ENCODE data around the gene RBSN.
"Not testable (repeated sequence)": the region's sequence is repeated elsewhere in the genome, so short reads cannot be mapped to it uniquely, and the experiment has no call there.

RBSN gene

DNA sequence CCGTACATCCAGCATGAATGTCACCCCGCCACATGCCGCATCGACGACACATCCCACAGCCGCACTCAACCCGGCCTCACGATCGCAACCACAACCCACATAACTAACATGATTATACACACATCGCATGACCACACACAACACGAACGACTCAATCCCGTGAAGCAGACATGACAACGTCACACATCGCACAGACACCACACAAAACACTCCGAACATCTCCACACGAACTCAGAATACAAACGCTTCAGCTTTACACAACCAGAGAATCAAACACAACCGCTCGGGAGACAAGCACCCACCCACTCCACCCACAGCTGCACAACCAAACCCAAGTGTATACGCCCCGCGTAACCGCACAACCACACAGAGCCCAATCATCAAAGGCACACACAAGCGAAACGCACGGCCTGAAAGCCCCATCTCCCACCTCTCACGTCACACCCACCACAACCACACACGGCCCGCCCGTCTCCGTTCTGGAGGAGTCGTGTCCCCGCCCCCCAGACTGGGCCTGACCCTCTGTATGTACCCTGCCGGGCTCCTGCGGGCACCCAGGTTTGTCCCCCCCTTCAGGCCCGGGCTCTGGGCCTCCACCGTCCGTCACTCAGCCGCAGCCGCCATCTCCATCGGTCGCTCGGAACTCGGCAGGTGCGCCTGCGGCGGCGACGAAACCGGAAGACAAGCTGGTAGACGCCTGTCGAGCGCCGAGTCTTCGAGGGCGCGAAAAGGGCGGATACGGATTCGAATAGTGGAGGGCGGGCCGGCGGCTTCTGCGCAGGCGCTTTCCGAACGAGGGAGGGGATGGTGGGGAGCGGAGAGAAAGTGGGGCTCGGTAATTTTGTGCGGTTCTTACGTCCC lies at the start of gene RBSN:
Gene RBSN, minus strand, starts transcription at position 646 of the 861 bp plus-strand sequence. CDS start 3,028 bp downstream, outside the sequence.
- DNase-seq (ENCODE audit: low read depth in 3 of 3, low spot score in 1 of 3) = peak; percentile 85 to 87 (median 86)

DNA sequence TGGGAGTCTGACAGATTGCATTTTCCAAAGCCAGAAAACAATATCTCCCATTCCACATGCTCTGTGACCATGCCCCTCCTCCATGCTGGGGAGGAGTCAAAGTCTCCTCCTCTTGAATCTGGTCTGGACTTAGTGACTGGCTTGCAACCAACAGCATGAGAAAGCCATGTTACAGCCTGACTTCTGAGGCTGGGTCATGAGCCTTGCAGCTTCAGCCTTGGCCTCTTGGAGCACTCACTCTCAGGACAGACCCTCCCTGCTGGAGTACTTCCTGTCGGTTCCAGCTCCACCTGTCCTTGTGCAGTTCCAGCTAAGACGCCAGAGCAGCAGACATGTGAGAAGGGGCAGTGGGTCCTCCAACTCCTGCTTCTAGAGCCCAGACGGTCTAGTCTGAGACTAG lies 49.7 kb upstream of the RBSN start:
- no peak for DNase-seq (ENCODE audit: low read depth in 3 of 3, low spot score in 1 of 3)

DNA sequence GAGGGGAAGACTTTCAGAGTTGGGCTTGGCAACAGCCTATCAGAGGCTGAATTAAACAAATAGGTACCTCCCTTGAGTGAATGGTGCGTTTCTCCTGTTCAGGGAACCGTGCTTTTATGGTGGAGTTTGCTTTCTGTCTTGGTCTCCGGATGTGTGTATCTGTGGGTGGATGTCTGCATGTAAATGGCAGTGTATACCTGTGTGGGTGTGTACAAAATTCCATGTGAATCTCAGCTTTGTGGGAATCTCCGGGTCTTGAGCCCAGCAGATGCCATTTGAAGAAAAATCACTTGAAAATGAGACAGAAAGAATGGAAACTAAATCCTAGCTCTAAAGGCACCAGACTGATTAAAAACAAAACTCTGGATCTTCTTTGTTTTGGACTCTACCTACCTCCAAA lies 37.9 kb upstream of the RBSN start:
- DNase-seq (ENCODE audit: low read depth in 3 of 3, low spot score in 1 of 3) = not testable (repeated sequence)

DNA sequence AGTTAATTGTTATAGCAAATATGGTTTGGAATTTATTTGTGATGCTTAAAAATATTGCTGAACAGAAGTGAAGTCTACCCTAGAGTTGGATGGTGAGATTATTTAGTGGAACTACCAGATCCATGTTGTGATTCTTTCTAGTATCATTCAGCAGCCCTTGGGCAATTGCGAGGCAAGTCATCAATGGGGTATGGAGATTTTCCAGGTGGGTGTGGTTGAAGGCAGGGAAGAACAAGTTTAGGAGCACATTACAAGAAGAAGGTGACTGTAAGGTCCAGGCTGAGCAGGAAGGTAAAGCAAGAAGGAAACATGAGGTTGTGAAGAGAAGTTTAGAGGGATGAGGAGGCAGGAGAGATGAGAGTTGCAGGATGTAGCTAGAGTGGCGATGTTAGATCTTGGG lies 36.0 kb upstream of the RBSN start:
- not testable (repeated sequence) for DNase-seq (ENCODE audit: low read depth in 3 of 3, low spot score in 1 of 3)

DNA sequence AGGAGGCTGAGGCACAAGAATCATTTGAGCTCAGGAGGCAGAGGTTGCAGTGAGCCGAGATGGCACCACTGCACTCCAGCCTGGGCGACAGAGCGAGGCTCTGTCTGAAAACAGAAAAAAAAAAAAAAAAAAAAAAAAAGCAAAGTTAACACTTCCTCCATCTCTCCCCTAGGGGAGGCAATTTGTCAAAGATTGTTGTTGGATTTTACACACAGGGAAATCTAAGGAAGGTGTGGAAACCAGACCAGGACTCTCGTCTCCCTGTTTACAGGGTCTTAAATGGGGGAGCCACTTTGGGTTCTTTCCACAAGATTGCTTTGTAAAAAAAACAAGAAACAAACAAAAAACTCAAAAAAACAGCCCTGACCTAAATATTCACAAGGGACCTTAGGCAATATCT lies 29.5 kb upstream of the RBSN start:
- not testable (repeated sequence) for DNase-seq (ENCODE audit: low read depth in 3 of 3, low spot score in 1 of 3)

DNA sequence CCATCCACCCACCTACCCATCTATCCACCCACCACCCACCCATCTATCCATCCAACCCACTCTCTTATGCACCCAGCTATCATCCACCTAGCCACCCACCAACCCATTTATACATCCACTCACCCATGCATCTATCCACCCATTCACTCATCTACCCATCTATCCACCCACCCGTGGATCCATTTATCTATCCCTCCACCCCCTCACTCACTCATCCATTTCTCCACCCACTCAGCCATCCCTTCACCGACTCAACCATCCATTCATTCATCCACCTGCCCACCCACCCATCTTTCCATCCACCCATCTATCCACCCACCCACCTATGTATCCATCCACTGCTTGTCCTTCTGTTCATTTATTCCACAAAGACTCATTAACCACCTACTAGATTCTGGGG lies 28.0 kb upstream of the RBSN start:
- not testable (repeated sequence) for DNase-seq (ENCODE audit: low read depth in 3 of 3, low spot score in 1 of 3)

DNA sequence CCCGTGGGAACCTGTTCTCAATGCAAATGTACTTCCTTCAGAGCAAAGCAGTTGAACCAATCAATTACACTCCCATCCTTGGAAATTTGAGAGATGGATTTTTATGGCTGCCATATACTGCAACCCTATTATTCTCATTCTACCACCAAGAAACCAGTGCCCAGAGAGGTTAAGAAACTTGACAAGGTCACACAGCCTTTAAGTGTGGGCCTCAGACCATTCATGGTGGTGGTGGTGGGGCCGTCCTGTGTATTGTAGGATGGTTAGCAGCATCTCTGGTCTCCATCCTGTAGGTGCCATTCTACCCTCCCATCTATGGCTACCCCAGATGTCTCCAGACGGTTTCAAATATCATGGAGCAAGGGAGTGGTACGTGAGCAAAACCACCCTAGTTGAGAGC lies 23.4 kb upstream of the RBSN start:
- DNase-seq (ENCODE audit: low read depth in 3 of 3, low spot score in 1 of 3) = no peak

DNA sequence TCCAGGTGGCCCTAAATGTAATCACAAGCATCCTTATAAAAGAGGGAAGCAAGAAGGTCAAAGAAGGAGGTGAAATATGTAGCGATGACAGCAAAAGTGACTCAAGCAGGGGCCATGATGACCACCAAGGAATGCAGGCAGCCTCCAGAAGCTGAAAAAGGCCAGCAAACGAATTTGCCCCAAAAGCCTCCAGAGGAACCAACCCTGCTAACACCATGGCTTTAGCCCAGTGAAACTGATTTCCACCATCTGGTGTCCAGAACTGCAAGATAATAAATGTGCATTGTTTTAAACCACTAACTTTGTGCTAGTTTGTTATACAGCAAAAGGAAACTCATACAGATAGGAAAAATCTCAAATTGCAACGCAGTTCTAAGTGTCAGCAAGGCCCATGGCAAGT lies 23.0 kb upstream of the RBSN start:
- no peak for DNase-seq (ENCODE audit: low read depth in 3 of 3, low spot score in 1 of 3)

DNA sequence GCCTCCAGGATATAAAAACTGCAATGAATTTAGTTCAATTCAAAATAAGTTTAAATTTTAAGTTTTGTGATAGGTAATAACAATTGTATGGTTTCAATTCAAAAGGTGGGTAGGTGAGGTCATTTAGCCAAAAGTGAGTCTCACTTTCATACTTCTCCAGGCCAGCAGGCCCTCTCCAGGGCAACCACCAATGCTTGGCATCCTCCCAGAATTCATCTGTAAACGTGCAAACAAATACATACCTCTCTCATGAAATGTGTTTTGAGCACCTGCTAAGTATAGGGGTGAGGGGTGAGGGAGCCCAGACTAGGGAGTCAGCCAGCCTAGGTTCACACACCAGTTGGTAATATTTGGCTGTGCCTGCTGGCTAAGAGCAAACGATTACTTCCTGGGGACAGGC lies 22.0 kb upstream of the RBSN start:
- no peak for DNase-seq (ENCODE audit: low read depth in 3 of 3, low spot score in 1 of 3)

DNA sequence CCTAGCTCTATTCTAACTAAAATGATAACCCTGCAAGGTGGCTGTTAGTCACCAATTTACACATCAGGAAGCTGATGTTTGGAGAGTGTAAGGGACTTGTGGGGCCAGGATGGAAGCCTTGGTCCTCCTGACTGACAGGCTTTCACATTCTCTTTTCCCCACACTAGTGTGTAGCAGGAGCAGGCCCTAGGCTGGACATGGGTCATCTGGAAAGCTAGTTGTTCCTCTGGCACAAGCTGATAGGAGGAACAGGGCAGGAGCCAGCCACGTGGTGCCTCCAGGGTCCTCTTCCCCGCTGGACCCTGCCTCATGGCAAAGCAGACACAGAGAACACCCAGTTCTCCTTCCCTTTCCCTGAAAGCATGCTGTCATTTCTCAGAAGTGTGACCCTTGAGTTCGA lies 18.1 kb upstream of the RBSN start:
- no peak for DNase-seq (ENCODE audit: low read depth in 3 of 3, low spot score in 1 of 3)

DNA sequence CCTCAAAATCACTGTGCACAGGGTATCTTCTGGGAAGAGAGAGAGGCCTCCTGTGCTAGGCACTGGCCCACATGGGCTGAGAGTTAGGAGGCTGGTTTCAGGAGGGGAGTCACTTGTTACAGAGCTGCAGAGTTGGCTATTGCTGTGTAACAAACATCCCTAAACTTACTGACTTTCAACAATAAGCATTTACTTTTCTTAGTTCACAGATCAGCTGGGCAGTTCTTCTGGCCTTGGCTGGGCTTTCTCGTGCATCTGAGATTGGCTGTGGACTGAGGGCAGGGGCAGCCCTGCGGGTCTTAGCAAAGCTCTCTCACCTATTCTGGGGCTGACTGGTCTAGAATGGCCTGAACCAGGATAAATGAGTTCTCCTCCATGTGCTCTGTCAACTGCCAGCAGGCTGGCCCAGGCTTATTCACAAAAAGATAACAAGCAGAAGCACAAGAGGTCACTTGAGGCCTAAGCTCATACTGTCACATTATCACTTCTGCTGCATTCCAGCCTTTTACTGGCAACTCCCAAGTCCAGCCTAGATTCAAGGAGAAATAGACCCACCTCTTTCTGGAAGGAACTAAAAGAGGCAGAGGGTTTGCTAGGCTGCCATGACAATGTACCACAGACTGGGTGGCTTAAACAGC lies 17.2 kb upstream of the RBSN start:
- no peak for DNase-seq (ENCODE audit: low read depth in 3 of 3, low spot score in 1 of 3)

DNA sequence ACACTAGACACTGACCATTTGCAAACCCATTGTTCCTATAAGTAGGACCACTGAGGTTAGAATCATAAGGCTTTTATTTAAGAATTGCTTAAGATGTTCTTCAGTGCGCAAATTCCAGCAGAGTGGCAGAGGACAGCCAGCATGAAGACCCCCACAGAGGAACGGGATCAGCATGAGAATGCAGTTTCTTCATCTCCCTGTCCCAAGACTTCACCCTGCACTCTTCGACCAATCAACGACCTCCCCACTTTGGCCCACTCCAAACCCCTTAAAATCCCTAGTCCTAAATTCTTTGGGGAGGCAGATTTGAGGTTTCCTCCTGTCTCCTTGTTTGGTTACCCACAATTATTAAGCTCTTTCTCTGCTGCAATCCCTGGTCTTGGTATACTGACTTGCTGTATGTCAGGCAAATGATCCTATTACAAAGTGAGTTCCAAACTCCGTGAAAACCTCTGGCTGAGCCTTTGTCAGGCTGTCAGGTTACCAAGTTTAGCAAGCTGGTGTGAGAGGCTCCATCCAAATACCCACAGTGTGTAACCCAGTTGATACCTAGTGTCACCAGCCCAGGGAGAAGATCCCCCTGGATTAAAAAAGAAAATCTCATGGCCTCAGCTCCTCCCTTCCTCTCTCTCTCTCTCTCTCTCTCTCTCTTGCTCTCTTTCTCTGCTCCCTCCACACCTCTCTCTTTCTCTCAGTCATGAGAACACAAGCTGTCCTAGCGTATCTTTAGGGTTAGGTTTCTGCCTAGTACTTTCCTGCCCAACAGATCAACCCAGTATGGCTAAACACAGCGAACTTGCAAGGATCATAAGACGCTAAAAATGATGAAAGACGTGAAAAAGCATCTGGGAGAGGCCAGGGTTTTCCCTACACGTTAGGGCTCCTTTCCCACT lies 15.8 kb upstream of the RBSN start:
- DNase-seq (ENCODE audit: low read depth in 3 of 3, low spot score in 1 of 3) = no peak

DNA sequence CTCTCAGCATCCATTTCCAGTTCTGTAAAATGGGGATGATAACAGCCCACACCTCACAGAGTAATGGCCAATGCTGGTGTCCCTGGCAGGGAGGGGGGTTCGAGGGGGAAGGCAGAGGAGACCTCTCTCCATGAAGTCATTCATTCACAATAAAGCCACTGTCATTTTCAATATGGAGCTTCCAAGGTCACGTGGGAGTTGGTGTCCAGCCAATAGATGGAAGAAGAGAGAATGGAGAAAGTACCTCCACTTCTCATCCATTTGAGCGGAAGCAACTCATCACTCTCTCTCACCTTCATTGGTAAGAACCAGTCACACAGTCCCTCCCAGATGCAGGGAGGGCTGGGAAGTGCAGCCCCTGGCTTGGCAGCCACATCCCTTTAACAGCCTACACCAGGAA lies 14.9 kb upstream of the RBSN start:
- DNase-seq (ENCODE audit: low read depth in 3 of 3, low spot score in 1 of 3) = no peak

DNA sequence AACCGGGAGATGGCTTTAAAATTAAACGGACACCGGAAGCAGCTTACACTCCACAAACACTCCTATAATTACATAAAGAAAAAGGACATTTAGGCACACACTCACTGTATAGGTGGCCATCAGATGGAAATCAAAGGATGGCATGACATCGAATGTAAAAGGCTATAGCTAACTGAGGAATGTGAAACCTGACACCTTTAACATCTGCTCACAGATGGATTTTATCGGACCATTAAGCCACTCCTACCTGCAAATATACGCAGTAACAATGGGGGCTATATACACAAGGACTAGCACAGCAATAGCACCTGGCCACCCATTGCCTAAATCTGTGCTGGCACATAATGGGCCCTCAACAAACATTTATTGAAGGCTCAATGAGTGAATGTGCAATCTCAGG lies 14.5 kb upstream of the RBSN start:
- no peak for DNase-seq (ENCODE audit: low read depth in 3 of 3, low spot score in 1 of 3)

DNA sequence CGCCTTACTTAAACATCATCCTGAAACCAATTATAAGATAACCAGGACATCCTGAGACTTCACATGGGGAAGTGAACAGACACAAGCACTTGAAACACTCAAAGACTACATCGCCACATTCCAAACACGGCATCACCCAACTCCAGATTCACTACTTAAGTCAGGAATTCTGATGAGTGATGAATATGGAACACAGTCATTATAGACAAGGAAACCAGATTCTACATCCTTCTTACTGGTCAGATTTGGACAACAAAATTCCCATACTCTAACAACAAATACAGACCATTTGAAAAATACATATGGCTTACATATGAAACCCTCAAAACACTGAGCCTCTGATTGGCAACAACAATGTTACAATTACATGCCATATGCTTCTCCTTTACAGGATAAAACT lies 13.1 kb upstream of the RBSN start:
- DNase-seq (ENCODE audit: low read depth in 3 of 3, low spot score in 1 of 3) = no peak

DNA sequence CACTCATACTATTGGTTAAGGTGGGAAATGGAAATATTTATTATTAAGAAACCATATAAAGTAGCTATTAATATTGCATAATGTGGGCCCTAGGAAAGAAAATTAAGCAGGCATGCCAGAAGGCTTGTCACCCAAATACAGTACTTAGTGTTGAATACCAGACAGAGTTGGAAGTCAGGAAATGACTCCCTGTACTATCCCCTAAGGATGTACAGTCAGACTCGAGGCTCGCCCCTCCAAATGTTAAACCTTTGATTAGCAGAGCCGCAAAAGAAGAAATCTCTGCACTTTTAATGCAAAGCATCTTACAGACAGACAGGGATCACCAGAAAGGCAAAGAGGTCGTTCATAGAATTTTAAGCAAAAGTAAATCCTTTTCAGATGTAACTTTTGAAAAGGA lies 11.3 kb upstream of the RBSN start:
- no peak for DNase-seq (ENCODE audit: low read depth in 3 of 3, low spot score in 1 of 3)

DNA sequence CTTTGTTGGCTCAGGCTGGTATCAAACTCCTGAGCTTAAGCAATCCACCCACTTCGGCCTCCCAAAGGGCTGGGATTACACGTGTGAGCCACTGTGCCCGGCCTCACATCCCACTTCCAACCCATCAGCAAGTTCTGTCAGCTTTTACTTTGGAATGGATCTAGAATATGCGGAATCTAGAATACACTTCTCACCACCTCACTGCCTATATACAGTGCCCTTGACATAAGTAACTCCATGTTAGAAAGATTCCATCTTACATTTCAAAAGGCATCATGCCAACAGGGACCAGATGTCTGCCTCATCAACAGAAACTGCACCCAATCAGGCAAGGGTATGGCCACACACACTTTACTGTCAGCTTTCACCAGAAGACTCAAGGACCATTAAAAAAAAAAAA lies 9.9 kb upstream of the RBSN start:
- DNase-seq (ENCODE audit: low read depth in 3 of 3, low spot score in 1 of 3) = no peak

DNA sequence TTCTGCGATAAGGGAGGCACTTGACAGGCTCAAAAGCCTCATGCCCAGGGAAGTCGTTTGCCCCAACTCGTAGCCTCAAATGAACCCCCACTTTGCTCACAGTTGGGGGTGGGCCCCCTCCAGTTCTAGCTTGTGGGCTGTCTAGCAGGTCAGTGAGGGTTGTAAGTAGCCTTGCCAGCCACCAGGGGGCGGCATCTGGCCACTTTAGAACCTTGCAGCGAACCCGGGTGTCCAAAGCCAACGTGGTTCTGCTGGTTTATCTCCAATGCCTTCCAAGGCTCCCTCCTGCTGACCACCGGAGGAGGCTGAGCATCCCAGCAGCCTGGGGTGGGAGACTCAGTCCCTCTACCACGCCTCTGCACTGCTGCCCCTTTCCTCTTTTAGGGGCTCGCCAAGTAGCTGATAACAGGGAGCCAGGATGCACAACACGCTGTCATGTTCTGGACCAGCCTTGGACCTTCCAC lies 9.2 kb upstream of the RBSN start:
- peak; percentile 34 to 67 (median 38) for DNase-seq (ENCODE audit: low read depth in 3 of 3, low spot score in 1 of 3)

DNA sequence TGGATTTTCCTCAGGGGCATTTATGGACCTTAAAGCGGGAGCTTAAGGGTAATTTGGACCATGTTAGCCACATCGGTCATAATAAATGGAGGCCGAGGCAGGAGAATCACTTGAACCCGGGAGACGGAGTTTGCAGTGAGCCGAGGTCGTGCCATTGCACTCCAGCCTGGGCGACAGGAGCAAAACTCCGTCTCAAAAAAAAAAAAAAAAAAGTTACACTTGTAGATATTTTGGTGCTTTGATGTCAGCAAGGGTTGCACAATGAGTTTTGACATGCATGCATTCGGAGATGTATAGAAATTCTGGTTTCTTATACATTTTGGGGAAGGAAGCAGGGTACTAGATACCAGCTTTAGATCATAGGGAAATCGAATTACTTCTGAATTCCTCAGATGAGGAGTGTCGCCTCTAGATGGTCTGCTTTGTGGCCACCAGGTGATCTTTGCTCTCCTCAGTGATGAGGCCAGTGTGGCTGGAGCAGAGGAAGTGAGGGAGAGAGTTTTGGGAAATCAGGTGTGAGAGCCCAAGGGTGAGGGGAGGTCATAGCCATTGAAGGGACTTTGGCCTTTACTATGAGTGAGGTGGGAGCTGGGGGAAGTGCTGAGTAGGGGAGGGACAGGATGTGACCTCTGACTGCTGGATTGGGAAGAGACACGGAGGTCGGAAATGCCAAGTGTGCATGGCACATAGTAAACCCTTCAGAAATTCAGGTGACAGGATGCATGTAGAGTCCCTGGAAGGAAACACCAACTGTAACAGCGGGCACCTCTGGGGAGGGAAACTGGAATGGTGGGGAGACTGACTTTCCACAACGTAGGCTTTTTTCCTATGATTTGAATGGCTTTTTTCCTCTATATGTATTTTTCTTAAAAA lies 8.4 kb upstream of the RBSN start:
- no peak for DNase-seq (ENCODE audit: low read depth in 3 of 3, low spot score in 1 of 3)

DNA sequence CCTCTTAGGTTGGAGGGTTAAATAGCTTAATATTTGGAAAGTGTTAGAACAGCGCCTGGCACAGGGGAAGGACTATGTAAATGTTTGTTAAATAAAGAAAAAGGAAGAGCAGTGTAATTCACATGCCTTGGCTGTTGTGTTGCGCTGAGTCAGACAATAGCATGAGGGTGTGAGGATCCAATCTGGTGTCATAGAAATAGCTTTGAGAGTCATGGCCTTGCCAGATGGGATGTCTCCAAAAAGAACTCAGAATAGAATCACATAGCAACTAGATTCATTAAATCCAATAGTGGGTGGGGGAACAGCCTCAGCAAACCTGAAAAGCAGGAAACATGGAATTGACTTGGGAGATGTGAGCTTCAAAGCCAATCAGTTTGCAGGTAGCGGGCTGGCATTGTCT lies 3.9 kb upstream of the RBSN start:
- DNase-seq (ENCODE audit: low read depth in 3 of 3, low spot score in 1 of 3) = no peak

DNA sequence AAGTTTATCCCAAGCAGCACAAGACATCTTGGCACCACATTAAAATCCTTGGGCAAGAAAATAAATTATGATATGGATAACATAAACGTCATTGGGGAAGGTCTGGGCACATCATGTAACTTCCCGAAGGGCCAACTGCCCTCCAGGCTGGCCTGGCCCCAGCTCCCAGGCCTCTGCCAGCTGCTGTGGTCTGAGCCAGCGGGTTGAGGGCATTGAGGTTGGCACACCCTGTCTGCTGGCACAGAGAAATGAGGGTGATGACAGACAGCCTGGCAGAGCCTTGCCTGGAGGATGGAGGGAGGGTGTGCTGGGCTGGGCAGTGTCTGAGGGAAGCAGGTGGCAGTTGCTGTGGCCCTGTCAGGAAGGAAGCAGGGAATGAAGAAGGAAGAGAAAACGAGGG lies 3.3 kb upstream of the RBSN start:
- DNase-seq (ENCODE audit: low read depth in 3 of 3, low spot score in 1 of 3) = no peak
